HG03378 (cell line): ENCODE data around the gene CYSTM1.

Experiments
- ATAC-seq: cut with Tn5 transposase; IDR thresholded peaks from one replicate; pipeline ENCODE4 v1.9.1; 2021; ENCODE audit warnings: mild to moderate bottlenecking, moderate library complexity; ENCODE audit not compliant: unreplicated experiment

Gene CYSTM1

GRCh38 chr5:140252470-140253126, 77.6 kb downstream of the CYSTM1 start:
- no peak for ATAC-seq

DNA sequence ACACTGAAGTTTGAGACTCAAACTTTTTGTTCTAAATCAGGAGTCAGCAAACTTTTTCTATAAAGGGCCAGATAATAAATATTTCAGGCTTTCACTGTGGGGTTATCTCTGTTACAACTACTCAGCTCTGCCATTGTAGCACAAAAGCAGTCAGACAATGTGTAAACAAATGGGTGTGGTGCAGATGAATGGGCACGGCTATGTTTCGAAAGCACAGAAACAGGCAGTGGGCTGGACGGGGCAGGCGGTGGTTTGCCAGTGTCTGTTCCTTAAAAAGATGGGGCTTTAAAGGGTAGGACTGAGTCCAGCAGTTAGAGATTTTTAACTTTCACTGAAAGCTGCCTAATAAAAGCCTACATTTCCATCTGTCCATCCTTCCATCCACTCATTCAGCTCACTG, 79.0 kb downstream of the CYSTM1 start:
- no peak for ATAC-seq

DNA sequence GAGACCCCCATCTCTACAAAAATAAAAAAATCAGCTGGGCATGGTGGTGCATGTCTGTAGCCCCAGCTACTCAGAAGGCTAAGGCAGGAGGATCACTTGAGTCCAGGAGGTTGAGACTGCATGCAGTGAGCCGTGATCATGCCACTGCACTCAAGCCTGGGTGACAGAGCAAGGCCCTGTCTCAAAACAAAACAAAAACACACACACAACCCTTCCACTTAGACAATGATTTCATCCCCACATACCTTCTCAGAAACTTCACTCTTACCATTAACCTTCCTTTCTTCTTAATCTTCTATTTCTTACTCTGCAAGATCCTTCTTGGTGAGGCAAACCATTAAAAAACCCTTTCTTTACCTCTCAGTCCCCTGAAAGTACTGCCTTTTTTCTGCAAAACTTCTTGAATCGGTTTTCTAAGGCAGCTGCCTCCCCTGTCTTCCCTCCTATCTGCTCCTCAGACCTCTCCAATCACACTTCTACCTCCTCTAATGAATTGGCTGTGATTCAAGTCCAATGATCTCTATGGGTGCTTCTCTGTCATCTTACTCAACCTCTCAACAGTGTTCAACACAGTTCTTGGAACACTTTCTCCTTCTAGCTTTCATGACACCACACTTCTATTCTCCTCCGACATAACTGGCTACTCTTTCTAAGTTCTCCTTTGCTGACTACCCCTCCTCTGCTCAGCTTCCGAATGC, 80.6 kb downstream of the CYSTM1 start:
- ATAC-seq, result no peak

DNA sequence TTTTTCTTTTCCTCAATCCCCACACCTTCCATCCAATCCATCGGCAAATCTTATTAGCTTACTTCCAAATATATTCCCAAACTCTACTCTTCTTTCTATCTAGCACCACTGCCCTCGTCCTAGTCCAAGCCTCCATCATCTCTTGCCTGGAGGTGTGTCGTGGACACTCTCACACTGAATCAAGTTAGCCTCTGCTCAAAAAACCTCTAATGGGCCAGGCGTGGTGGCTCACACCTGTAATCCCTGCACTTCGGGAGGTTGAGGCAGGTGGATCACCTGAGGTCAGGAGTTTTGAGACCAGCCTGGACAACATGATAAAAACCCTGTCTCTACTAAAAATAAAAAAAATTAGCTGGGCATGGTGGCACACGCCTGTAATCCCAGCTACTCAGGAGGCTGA, 81.7 kb downstream of the CYSTM1 start:
- no peak for ATAC-seq

DNA sequence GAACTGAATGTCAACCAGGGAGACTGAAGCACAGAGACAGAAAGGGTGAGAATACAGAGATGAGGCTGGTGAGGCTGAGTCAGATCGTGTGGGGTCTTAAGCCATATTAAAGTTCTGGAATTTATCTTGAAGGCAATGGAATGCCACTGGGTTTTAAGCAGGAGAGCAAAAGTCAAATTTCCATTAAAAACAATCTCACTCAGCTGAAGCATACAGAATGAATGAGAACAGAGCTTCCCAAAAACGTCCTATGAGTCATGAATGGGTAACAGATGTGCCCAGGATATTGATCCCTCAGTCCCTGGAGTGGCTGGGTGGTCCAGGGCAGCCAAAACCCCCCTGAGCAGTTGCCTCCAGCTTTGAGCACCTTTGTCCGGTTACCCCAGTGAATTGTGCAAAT, 83.0 kb downstream of the CYSTM1 start:
- ATAC-seq, result no peak

DNA sequence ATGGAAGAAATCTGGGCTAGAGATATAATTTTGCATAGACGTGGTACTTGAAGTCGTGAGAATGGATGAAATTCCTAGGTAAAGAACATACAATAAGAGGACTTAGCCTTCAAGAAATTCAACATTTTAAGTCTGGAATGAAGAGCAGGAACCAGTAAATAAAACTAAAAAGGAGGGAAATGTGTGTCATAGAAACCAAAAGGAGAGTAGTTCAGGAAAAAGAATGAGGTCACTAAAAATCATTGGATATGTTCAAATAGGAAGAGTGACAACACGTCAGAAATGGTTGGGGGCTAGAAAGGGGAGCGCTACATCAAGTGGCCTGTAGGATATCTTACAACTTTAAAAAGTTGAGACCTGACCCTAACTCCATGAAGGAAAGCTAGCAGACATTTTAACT, 83.9 kb downstream of the CYSTM1 start:
- no peak for ATAC-seq

DNA sequence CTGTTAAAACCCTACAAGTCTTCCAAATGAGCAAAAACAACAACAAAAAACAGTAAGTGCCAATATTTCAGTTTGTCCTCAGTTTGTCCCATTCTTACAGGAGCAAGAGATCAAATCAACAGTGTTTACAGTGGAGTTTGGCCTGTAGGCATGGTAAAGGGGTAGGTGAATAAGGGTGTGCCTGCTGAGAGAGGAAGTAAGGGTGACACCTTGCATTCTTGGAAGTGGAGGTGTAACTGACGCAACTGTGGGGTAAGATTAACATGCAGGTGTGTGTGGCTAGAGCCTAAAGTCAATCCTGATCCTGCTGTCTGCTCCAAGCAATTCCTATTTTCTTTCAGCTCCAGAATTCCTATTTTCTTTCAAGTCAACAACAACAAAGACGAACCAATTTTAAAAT, 84.5 kb downstream of the CYSTM1 start:
- no peak for ATAC-seq

DNA sequence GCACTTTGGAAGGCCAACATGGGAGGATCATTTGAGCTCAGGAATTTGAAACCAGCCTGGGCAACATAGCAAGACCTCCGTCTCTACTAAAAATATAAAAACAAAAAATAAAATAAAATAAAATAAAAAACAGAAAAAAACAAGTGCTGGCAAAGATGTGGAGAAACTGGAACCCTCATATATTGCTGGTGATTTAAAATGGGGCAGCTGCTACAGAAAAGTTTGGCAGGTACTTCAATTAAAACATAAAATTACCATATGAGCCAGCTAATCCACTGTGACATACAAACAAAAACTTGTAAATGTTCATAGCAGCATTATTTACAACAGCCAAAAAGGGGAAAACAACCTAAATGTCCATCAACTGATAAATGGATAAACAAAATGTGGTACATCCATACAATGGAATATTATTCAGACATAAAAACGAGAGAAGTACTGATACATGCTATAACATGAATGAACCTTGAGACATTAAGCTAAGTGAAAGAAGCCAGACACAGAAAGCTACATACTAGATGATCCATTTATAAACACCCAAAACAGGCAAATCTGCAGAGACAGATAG, 85.2 kb downstream of the CYSTM1 start:
- no peak for ATAC-seq

- ATAC-seq, result no peak
Measured at GRCh38 chr5:140261403-140262171, 86.6 kb downstream of the CYSTM1 start.

DNA sequence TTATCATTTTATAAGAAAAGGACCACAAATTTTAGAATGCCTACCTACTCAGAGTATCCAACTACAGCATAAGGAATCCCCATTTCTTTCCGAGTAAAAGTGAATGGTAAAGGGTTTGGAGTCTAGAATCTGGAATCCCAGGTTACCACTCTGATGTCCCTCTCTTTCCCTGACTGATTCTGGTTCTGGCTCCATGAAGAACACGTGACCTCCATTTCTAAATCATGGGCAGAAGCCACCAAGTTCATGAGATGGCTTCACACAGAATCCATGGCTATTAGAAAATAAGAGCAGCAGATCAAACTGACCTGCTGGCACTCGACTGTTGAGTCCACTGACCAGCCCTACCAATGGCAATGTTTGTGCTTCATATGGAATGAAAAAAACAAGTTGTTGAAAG, 87.2 kb downstream of the CYSTM1 start:
- ATAC-seq, result no peak

- ATAC-seq, result no peak
Measured at GRCh38 chr5:140262839-140263238, 87.9 kb downstream of the CYSTM1 start.

- no peak for ATAC-seq
Measured at GRCh38 chr5:140265845-140266244, 90.9 kb downstream of the CYSTM1 start.

GRCh38 chr5:140266471-140267200, 91.6 kb downstream of the CYSTM1 start:
- no peak for ATAC-seq

- ATAC-seq, result no peak
Measured at GRCh38 chr5:140267201-140267540, 92.2 kb downstream of the CYSTM1 start.

- ATAC-seq, result no peak
Measured at GRCh38 chr5:140267559-140268018, 92.6 kb downstream of the CYSTM1 start.

- no peak for ATAC-seq
Measured at GRCh38 chr5:140270008-140270407, 95.0 kb downstream of the CYSTM1 start.

DNA sequence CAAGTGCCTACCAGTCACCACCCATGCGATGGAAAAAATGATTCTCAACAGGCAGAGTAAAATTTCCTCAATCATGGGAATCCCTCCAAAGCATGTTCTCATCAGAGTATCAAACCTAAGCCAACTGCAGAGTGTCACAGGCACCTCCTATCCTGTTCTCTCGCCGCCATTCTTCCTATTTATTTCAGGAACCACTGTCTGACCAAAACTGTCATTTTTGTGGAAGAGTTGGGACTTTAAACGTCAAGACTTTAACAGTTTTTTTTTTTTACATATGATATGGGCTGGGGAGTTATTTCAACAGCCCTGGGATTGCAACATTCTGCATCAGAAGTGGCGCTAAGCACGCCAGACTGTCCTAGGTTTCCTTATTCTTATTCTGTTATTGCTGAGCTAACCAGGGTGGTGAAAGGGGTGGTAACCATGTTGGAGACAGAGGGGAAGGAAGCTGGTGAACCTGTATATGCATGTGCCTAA, 98.5 kb downstream of the CYSTM1 start:
- ATAC-seq, result no peak

DNA sequence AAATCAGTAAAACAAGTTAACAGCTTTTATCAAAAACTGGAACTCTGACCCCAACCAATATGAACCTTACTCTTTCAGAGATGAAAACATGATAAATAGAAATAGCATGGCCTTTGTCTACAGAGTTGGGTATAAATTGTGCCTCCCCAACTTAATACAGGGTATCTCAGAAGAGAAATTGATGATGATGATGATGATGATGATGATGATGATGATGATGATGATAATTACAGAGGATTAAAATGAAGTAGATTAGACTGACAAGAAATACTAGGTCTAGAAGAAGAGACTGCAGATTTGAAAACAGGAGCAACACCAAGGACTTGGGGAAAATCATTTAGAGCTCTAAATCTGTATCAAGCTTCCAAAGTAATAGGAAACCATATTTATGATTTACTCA, 100.8 kb downstream of the CYSTM1 start:
- ATAC-seq, result no peak

GRCh38 chr5:140282266-140282665, 107.3 kb downstream of the CYSTM1 start:
- no peak for ATAC-seq

DNA sequence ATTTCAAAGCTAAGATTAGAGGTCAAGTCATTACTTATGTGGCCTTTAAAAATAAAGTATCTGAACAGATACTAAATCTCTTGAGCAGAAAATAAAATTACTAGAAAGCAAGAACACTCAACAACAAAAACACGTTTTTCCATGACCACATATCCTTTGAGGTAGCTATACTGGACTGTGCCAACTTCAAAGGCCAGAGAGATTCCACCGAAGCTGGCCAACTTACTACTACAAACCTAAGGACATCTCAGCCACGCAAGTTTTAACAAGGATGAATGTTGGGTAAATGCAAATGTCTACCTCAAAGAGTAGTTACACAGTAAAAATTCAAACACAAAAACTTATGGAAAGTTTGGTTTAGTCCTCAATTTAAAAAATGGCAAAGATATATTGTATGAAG, 109.0 kb downstream of the CYSTM1 start:
- no peak for ATAC-seq

- ATAC-seq, result no peak
Measured at GRCh38 chr5:140286424-140286823, 111.4 kb downstream of the CYSTM1 start.
